Neural progenitor cell (in vitro differentiated cells): ENCODE results near the gene DOCK3. TPM values are rescaled to one million over a fixed set of nuclear protein-coding genes. Genes with fewer than 3 reads are reported as not detected.

Source experiments
- DNase-seq: peaks from one replicate; pipeline ENCODE4 v3.0.0-alpha.2; 2016; ENCODE audit warnings: low spot score
- H2AFZ ChIP-seq: fragments of 200-600 bp; sonication (generic); replicated peaks from 2 replicates; pipeline ENCODE4 v1.6.1; 2016; ENCODE audit warnings: antibody characterized with exemption
- H3F3A ChIP-seq: fragments of 200-600 bp; sonication (generic); 2 replicates; pipeline ENCODE4 v1.6.1; 2016; ENCODE audit warnings: antibody characterized with exemption, low read depth
- H3K27ac ChIP-seq: fragments of 200-600 bp; sonication (generic); 2 replicates; pipeline ENCODE4 v1.5.1; 2016; ENCODE audit warnings: mild to moderate bottlenecking
- H3K27me3 ChIP-seq: fragments of 200-600 bp; sonication (generic); 2 replicates; pipeline ENCODE4 v1.6.1; 2016; ENCODE audit warnings: mild to moderate bottlenecking, moderate library complexity
- H3K36me3 ChIP-seq: fragments of 200-600 bp; sonication (generic); 2 replicates; pipeline ENCODE4 v1.5.1; 2016
- H3K4me1 ChIP-seq: fragments of 200-600 bp; sonication (generic); 2 replicates; pipeline ENCODE4 v1.6.1; 2016; ENCODE audit warnings: mixed run types
- H3K4me2 ChIP-seq: fragments of 200-600 bp; sonication (generic); 2 replicates; pipeline ENCODE4 v1.6.1; 2016
- H3K4me3 ChIP-seq: fragments of 200-600 bp; sonication (generic); 2 replicates; pipeline ENCODE4 v1.5.1; 2016
- H3K79me2 ChIP-seq: fragments of 200-600 bp; sonication (generic); 2 replicates; pipeline ENCODE4 v1.6.1; 2016; ENCODE audit warnings: low read depth
- H3K9ac ChIP-seq: fragments of 200-600 bp; sonication (generic); 2 replicates; pipeline ENCODE4 v1.6.1; 2016
- H3K9me3 ChIP-seq: fragments of 200-600 bp; sonication (generic); 2 replicates; pipeline ENCODE4 v1.5.1; 2016; ENCODE audit warnings: low read depth
- H4K20me1 ChIP-seq: fragments of 200-600 bp; sonication (generic); 2 replicates; pipeline ENCODE4 v1.6.1; 2016; ENCODE audit warnings: low read depth
- H3K27ac Mint-ChIP-seq: 3 replicates; pipeline ENCODE4 v1.8.0; 2021; ENCODE audit warnings: mixed read lengths
- H3K27me3 Mint-ChIP-seq: 2 replicates; pipeline ENCODE4 v1.8.0; 2022; ENCODE audit warnings: low read depth, mild to moderate bottlenecking, inconsistent platforms, moderate library complexity, mixed read lengths; ENCODE audit not compliant: insufficient read depth
- H3K36me3 Mint-ChIP-seq: 3 replicates; pipeline ENCODE4 v1.8.0; 2021; ENCODE audit warnings: mixed read lengths
- H3K4me1 Mint-ChIP-seq: 3 replicates; pipeline ENCODE4 v1.8.0; 2021; ENCODE audit warnings: mixed read lengths
- H3K4me3 Mint-ChIP-seq: 3 replicates; pipeline ENCODE4 v1.8.0; 2021; ENCODE audit warnings: mild to moderate bottlenecking, moderate library complexity, mixed read lengths
- H3K9me3 Mint-ChIP-seq: 3 replicates; pipeline ENCODE4 v1.8.0; 2020; ENCODE audit warnings: mixed read lengths
- EZH2 ChIP-seq: fragments of 200-600 bp; sonication (generic); IDR thresholded peaks from 2 replicates; pipeline ENCODE4 v1.6.1; 2017; ENCODE audit warnings: antibody characterized with exemption, mild to moderate bottlenecking, moderate library complexity
- EZH2phosphoT487 ChIP-seq: fragments of 200-600 bp; sonication (generic); IDR thresholded peaks from 2 replicates; pipeline ENCODE4 v1.6.1; 2017; ENCODE audit warnings: antibody characterized with exemption
- total RNA-seq: library from RNA; depleted of rRNA; stranded (reverse); fragments of >200 nt; gene quantifications from 2 replicates; pipeline ENCODE4 v1.2.3, GENCODE V29; 2015; ENCODE audit warnings: low replicate concordance
- TF ChIP-seq, protein P1 (sequence below): fragments of 200-600 bp; sonication (generic); IDR thresholded peaks from 2 replicates; pipeline ENCODE4 v1.5.1; 2017; ENCODE audit warnings: antibody characterized with exemption, mild to moderate bottlenecking

The DOCK3 gene
- total RNA-seq, 1 donor from 2014 or later, result 10.7 TPM

DNA sequence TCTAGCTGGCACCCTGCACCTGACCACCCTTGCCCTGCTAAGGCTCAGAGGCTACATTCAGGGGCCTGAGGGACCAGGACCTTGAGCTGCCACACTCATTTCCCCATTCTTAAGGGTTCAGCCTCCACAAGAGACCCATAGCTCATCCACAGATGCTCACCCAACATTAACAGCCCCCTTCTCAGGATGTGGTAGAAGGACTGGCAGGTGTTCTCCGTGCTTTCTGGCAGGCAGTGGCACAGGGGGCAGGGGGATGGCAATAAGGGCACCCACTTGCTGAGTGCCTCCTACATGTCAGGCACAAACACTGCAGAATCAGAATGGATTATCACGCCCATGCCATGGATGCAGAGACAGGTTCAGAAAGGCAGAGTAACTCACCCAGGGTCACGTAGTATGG is 48.3 kb upstream of the DOCK3 start:
- Mint-ChIP-seq H3K4me3 (no peak overlapping the region), H3K4me1 (peaks cover 40% of the 10 kb centered on the region), H3K27me3 (peaks cover 5% of the 10 kb centered on the region), H3K27ac (peak overlapping the region; percentile 79), H3K36me3 (peaks cover 7% of the 10 kb centered on the region), H3K9me3 (no peaks in the 10 kb centered on the region)
- no peak for DNase-seq
- Histone ChIP-seq H2AFZ (no peak overlapping the region), H3K79me2 (peaks cover 52% of the 10 kb centered on the region), H4K20me1 (peaks cover 22% of the 10 kb centered on the region), H3K9ac (no peak overlapping the region), H3K27me3 (no peaks in the 10 kb centered on the region), H3K36me3 (no peaks in the 10 kb centered on the region), H3K4me3 (no peak overlapping the region), H3K4me2 (peak overlapping the region; percentile 80), H3K4me1 (peaks cover 43% of the 10 kb centered on the region), H3F3A (peaks cover 30% of the 10 kb centered on the region), H3K9me3 (no peaks in the 10 kb centered on the region), H3K27ac (no peak overlapping the region)
- TF ChIP-seq EZH2phosphoT487, result no peak
- no peak for TF ChIP-seq EZH2
- TF ChIP-seq, protein P1, sequence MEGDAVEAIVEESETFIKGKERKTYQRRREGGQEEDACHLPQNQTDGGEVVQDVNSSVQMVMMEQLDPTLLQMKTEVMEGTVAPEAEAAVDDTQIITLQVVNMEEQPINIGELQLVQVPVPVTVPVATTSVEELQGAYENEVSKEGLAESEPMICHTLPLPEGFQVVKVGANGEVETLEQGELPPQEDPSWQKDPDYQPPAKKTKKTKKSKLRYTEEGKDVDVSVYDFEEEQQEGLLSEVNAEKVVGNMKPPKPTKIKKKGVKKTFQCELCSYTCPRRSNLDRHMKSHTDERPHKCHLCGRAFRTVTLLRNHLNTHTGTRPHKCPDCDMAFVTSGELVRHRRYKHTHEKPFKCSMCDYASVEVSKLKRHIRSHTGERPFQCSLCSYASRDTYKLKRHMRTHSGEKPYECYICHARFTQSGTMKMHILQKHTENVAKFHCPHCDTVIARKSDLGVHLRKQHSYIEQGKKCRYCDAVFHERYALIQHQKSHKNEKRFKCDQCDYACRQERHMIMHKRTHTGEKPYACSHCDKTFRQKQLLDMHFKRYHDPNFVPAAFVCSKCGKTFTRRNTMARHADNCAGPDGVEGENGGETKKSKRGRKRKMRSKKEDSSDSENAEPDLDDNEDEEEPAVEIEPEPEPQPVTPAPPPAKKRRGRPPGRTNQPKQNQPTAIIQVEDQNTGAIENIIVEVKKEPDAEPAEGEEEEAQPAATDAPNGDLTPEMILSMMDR, result no peak

DNA sequence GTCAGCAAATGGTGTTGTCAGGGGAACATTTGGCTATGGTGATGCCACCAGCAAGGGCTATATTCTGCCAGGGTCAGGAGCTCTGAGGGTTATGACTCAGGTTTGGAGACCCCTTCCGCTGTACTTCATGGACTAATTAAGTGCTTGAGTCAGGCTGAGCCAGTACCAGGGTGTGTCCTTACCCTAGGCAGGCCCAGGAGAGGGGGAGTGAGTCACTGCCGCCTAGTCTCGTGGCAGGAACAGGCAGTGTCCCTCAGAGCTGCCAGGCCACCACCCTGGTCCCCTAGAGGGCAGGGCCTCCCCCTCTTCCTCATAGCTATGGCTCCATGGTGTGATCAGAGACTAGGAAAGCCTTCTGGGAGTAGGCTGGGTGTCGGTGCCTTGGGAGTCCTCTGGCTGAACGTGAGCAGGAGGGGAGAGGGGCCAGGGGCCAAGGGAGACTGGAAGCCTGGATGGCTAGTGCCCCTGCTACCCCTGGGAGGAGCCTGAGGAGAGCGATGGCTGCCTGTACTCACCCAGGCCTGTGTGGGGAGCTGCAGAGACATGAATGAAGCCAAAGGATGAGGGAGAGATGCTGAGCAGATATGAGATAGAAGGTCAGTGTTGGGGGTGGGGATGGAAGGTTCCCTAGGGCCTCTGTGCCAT is 47.2 kb upstream of the DOCK3 start:
- DNase-seq, result peak; percentile 74

DNA sequence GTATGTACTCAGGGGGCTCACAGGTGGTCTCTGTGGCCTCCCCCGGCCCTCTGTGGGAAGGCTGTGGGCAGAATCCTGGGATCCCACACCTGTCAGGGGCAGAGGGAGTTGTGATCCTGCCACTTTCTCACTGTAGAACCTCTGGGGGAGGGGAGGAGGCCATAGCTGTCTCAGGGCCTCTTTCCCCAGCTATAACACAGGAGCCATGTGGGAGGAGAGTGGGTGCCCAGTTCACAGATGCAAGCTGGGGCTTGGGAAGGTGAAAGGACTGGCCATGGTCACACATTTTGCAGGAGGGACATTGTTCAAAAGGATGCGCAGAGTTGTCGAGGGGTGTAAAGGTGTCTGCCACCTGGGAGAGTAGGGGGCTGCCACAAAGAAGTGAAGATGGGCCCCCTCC is 46.1 kb upstream of the DOCK3 start:
- TF ChIP-seq, protein P1, result no peak
- TF ChIP-seq EZH2 (no peak), EZH2phosphoT487 (no peak)
- Mint-ChIP-seq H3K27ac (peak overlapping the region; percentile 10), H3K9me3 (no peaks in the 10 kb centered on the region), H3K27me3 (peaks cover 5% of the 10 kb centered on the region), H3K4me3 (no peak overlapping the region), H3K4me1 (peaks cover 46% of the 10 kb centered on the region), H3K36me3 (peaks cover 7% of the 10 kb centered on the region)
- Histone ChIP-seq H3K9ac (no peak overlapping the region), H3K4me2 (no peak overlapping the region), H3K4me1 (peaks cover 39% of the 10 kb centered on the region), H3K4me3 (no peak overlapping the region), H4K20me1 (peaks cover 22% of the 10 kb centered on the region), H3K27ac (no peak overlapping the region), H3K27me3 (no peaks in the 10 kb centered on the region), H3K79me2 (peaks cover 55% of the 10 kb centered on the region), H3F3A (peaks cover 26% of the 10 kb centered on the region), H2AFZ (no peak overlapping the region), H3K9me3 (no peaks in the 10 kb centered on the region), H3K36me3 (no peaks in the 10 kb centered on the region)
- DNase-seq, result no peak

More for the DNA sequence above, 47.2 kb upstream of the DOCK3 start:
- TF ChIP-seq, protein P1, result peak; percentile 59
- TF ChIP-seq EZH2phosphoT487, result no peak
- Histone ChIP-seq H3K4me2 (no peak overlapping the region), H2AFZ (no peak overlapping the region), H3F3A (peaks cover 29% of the 10 kb centered on the region), H3K4me3 (no peak overlapping the region), H3K4me1 (peaks cover 43% of the 10 kb centered on the region), H3K36me3 (no peaks in the 10 kb centered on the region), H3K27ac (no peak overlapping the region), H3K9ac (no peak overlapping the region), H3K79me2 (peaks cover 57% of the 10 kb centered on the region), H3K27me3 (no peaks in the 10 kb centered on the region), H3K9me3 (no peaks in the 10 kb centered on the region), H4K20me1 (peaks cover 22% of the 10 kb centered on the region)
- H3K9me3 Mint-ChIP-seq, result no peaks in the 10 kb centered on the region
- peaks cover 43% of the 10 kb centered on the region for H3K4me1 Mint-ChIP-seq
- no peak overlapping the region for H3K4me3 Mint-ChIP-seq
- peaks cover 7% of the 10 kb centered on the region for H3K36me3 Mint-ChIP-seq
- H3K27ac Mint-ChIP-seq, result peak overlapping the region; percentile 43
- H3K27me3 Mint-ChIP-seq, result peaks cover 5% of the 10 kb centered on the region
